GM18526 (cell line): Measurements from ENCODE around the gene CAMK1G.

ENCODE experiments used
- POLR2A ChIP-seq: IDR thresholded peaks from 3 replicates; pipeline ENCODE4 v1.6.1; 2011; ENCODE audit not compliant: insufficient read length; ENCODE audit errors: extremely low read depth

The CAMK1G gene

GRCh38 chr1:209583408-209583807 lies at the start of gene CAMK1G:
CAMK1G (plus strand) TSS chr1:209583714; CDS start chr1:209594984, 11,270 bp downstream.
- TF ChIP-seq POLR2A: no peak

- TF ChIP-seq POLR2A: no peak
Measured at GRCh38 chr1:209534496-209535250, 48.8 kb upstream of the CAMK1G start.

DNA sequence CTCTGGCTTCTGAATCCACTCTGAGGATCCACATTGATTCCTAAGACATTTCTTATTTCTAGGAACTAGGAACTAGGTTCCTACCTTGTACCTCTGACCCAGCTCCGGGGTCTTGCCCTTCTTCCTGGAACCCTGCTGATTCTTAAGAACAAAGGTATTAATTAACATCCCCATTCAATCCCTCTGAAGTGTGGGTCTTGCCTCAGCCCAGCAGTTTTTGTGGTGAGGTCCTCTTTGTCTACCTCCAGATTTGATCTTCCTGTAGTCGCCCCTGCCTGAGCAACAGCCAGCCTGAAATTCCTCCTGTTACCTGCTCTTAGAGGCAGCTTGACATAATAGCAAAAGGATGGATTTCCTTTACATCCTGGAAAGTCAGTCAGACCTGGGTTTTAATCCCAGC lies 46.7 kb upstream of the CAMK1G start:
- no peak for TF ChIP-seq POLR2A

- TF ChIP-seq POLR2A: no peak
Measured at GRCh38 chr1:209537336-209538114, 46.0 kb upstream of the CAMK1G start.

- no peak for TF ChIP-seq POLR2A
Measured at GRCh38 chr1:209539576-209539975, 43.9 kb upstream of the CAMK1G start.

GRCh38 chr1:209542585-209542984 lies 40.9 kb upstream of the CAMK1G start:
- TF ChIP-seq POLR2A: no peak

GRCh38 chr1:209544098-209544497 lies 39.4 kb upstream of the CAMK1G start:
- TF ChIP-seq POLR2A: no peak

DNA sequence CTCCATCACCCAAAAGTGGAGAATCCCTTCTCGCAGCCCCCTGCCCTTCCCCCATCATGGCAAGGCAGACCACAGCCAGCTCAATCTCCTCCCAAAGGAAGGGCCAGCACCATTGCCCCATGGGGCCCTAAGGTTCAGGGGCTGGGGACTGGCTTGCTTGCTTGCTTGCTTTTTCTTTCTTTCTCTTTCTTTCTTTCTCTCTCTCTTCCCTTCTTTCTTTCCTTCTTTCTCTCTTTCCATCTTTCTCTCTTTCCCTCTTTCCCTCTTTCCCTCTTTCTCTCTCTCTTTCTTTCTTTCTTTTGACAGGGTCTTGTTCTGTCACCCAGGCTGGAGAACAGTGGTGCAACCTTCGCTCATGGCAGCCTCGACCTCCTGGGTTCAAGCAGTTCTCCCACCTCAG lies 38.1 kb upstream of the CAMK1G start:
- TF ChIP-seq POLR2A: no peak

DNA sequence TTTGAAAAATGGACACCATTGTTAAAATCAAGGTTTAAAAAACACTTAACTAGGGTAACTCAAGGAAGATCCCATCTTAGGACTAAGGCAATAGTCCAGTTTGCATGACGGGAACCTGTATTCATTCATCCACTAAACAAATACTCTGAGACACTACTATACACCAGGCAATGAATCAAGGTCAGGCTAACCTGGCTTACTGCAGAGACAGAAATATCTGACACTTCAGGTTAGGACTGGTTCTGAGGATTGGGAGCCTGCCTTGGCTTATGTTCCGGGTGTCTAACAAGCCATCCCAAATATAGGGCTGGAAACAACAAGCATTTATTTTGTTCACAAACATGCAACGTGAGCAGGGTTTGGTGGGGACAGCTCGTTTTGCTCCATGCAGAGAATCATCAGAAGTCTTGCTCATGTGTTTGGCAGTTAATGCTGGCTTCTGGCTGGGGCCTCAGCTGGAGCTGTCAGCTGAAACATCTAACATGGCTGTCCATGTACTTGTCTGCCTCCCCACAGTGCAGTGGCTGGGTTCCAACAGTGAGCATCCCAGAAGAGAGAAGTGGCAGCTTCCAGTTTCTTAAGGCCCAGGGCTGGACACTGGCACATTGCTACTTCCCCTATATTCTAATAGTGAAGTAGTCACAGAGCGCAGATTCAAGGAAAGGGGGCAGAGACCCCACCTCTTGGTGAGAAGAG lies 37.0 kb upstream of the CAMK1G start:
- no peak for TF ChIP-seq POLR2A

- TF ChIP-seq POLR2A: no peak
Measured at GRCh38 chr1:209547626-209548025, 35.9 kb upstream of the CAMK1G start.

DNA sequence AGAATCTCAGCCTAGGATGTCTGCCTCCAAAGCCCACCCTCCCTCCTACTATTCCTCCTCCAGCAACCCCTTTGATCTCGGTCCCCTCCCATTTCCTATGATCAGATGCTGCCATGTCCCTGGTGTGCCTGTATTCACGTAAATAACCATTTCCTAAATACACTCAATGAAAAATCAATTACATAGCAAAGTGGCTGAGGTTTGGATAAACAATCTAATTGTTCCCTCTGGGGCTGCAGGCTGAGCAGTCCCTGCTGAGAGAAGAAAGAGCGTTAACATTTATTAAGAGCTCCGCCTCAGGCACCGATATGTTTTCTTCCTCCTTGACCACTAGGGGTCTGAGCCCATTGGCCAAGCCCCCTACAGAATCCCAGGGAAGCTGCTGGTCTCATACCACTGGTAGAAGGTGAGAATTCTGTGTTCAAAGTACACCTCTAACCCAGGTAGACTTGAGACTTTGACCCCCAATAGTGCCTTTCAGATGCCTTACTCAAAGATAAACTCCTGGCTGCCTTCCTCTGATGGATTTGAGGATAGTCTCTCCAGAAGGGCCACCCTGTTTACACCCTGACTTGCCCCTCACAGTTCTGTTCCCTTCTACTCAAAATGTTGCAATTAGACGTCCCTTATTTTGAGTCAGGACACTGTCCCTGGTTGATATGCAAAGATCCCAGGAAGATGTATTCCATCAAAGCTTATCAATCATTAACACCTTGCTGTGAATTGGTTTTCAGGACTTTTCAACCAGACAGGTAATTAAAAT lies 33.9 kb upstream of the CAMK1G start:
- no peak for TF ChIP-seq POLR2A

DNA sequence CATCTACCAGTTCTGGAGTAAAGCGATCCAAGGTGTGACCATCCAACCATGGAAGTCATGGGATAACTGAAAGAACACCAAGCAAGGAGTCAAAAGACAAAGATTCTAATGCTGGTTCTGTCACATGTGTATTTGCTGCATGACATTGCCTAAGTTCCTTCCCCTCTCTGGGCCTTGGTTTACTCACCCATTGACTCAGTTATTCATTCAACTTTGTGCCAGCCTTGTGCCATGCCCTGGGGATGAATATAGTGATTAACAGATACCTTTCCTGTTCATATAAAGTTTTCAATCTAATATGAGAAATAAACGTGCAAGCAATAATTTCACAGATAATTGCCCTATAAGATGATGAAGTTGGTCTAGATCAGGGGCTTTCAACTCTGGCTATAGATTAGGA lies 33.0 kb upstream of the CAMK1G start:
- TF ChIP-seq POLR2A: no peak

DNA sequence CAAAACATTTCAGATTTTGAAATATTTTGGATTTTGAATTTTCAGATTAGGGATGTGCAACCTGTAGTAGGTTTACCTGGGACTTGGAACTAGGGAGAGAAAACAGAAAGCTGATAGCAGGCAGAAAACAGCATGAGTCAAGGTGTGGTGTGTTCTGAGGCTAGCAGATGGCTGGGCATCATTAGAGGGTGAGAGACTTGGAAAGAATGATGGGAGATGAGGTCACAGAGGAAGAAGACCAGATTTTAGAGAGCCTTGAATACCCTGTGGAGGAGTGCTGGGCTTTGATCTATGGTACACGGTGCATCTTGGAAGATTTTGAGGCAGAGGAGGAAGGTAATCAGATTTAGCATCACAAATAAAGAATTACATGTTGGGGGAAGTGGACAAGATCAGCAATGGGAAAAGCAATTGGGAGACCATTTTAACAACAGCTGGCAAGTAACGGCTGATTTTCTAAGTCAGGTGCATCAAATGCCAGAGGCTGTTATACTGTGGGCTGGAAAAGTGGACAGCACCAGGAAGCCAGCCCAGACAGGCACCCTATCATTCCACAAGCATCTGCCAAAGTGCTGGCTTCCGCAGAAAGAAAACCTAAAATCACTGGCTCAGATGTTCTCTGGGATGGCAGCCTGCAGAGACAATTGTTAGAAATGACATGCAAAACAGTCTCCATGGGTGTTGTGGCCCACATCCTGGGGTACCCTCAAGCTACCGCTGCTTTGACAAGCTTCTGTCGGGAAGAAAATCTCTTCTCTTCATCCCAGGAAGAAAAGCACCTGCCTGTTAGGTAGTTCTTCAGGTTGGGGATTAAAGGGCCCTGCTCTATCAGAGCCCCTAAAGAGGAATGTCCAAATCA lies 30.9 kb upstream of the CAMK1G start:
- TF ChIP-seq POLR2A: no peak
